Adrenal gland (tissue), 12 donors: ENCODE data around the gene SULT2B1. TPM values are rescaled to one million over a fixed set of nuclear protein-coding genes. Genes with fewer than 3 reads are reported as not detected.

Experiments
- DNase-seq, 7 donors: peaks; one replicate each; pipeline ENCODE4 v3.0.0-alpha.2; 2019 to 2020
- H3K27ac ChIP-seq, 5 donors: fragments of 200-600 bp; sonication (generic) in 4 of 5; 1 replicate in 3 of 5; 2 replicates in 2 of 5; pipeline versions ENCODE4 v1.5.1 to v1.8.0; 2016 to 2020; ENCODE audit warnings: mild to moderate bottlenecking in 1 of 5
- H3K27me3 ChIP-seq: fragments of 200-600 bp; 2 replicates; pipeline ENCODE4 v1.8.0; 2021
- H3K36me3 ChIP-seq, 2 donors: fragments of 200-600 bp; replicated peaks in 1 of 2; 1 replicate in 1 of 2; 2 replicates in 1 of 2; pipeline versions ENCODE4 v1.5.1 to v1.8.0; 2018 to 2022
- H3K4me1 ChIP-seq, 2 donors: fragments of 200-600 bp; replicated peaks in 1 of 2; 1 replicate in 1 of 2; 2 replicates in 1 of 2; pipeline versions ENCODE4 v1.5.1 to v1.8.0; 2018 to 2021
- H3K4me3 ChIP-seq, 4 donors: fragments of 200-600 bp; sonication (generic) in 3 of 4; one replicate each; pipeline ENCODE4 v1.5.1; 2016 to 2018
- H3K9me3 ChIP-seq, 3 donors: fragments of 200-600 bp; sonication (generic) in 1 of 3; replicated peaks in 1 of 3; 1 replicate in 2 of 3; 2 replicates in 1 of 3; pipeline versions ENCODE4 v1.5.1 to v1.8.0; 2016 to 2021
- CTCF ChIP-seq, 6 experiments: fragments of 450-650 bp in 4 of 6; fragments of 200-600 bp in 2 of 6; sonication (generic) in 1 of 6; IDR thresholded peaks; 1 replicate in 5 of 6; 2 replicates in 1 of 6; pipeline versions ENCODE4 v1.5.1 to v1.8.0; 2016 to 2021; ENCODE audit warnings: antibody characterized with exemption in 6 of 6, mild to moderate bottlenecking in 2 of 6, moderate library complexity in 1 of 6
- POLR2A ChIP-seq, 2 donors: fragments of 450-650 bp; IDR thresholded peaks; one replicate each; pipeline ENCODE4 v1.6.1; 2017; ENCODE audit warnings: antibody characterized with exemption in 2 of 2, mild to moderate bottlenecking in 2 of 2, moderate library complexity in 1 of 2
- WGBS, 4 donors: extraction: QIAGEN DNeasy Blood & Tissue Kit in 2 of 4; methylation state at CpG; one replicate each; pipeline versions ENCODE4 v1.1.5 to v1.1.7; 2013 to 2017; 5-methylcytosine and 5-hydroxymethylcytosine counted together
- intact Hi-C, 2 donors: fragments of 100-400 bp; cut with DNase I; formaldehyde crosslinking; loops; one replicate each; pipeline versions ENCODE4 v1.14.1 to v1.15.0; 2022 to 2023
- polyA plus RNA-seq, 3 donors: library from polyadenylated mRNA; stranded (reverse); fragments of 200-250 nt in 2 of 3; fragments of 350-450 nt in 1 of 3; fragmentation: Illumina TruSeq in 1 of 3; extraction: RNeasy Lipid Tissue Mini Kit (QIAGEN cat#74804) in 1 of 3; gene quantifications; one replicate each; pipeline ENCODE4 v1.2.3, GENCODE V29; 2013 to 2014
- total RNA-seq, 9 donors: library from RNA; depleted of rRNA in 4 of 9; stranded (reverse); fragments of >200 nt in 4 of 9; fragments of 120-200 nt in 1 of 9; fragmentation: NEBNext Ultra II Directional in 1 of 9; extraction: Animal tissue kit (Norgen Biotek cat#: 25700) in 1 of 9; gene quantifications; one replicate each; pipeline versions ENCODE4 v1.1.0 to v1.2.4, GENCODE V29; 2013 to 2023
- donor health status: healthy with polysubstance abuse.
- donor health status: Bipolar disorder and iron deficiency.
- donor health status: DM: yes; HTN: yes; CAD: no.
- donor health status: DM: no; HTN: no; CAD: no.
- donor health status: DM: no; HTN: no; CAD: no.
- donor health status: DM: yes; HTN: yes; CAD: no.

The SULT2B1 gene
- total and polyA plus RNA-seq, 12 donors: 0.22 to 1.4 (median 0.52) TPM; not detected in 3

- no peak overlapping the region for H3K27ac ChIP-seq
- TF ChIP-seq POLR2A (IDR thresholded peaks at IDR 0.05) (no peak), CTCF (IDR thresholded peaks at IDR 0.05) (no peak)
- H3K9me3 ChIP-seq: no peaks in the 10 kb centered on the region
- peaks cover 3 to 10% of the 10 kb centered on the region in 2 donors for H3K4me1 ChIP-seq
- no peak for DNase-seq
- intact Hi-C loops: no loop called here
- no peaks in the 10 kb centered on the region for H3K36me3 ChIP-seq
- H3K27me3 ChIP-seq: no peaks in the 10 kb centered on the region
- 66 to 70% (median 68%) methylated on average over 5 of the region's 5 CpGs for WGBS, 4 donors
- H3K4me3 ChIP-seq: no peak overlapping the region
Measured at GRCh38 chr19:48549380-48549779, 2.6 kb upstream of the SULT2B1 start.

- no peaks in the 10 kb centered on the region for H3K9me3 ChIP-seq
- TF ChIP-seq POLR2A (IDR thresholded peaks at IDR 0.05) (no peak), CTCF (IDR thresholded peaks at IDR 0.05) (no peak)
- no peak for DNase-seq
- H3K4me1 ChIP-seq: peaks cover 11 to 15% of the 10 kb centered on the region in 2 donors
- H3K4me3 ChIP-seq: no peak overlapping the region
- WGBS, 4 donors: 75 to 89% (median 79%) methylated on average over 8 to 19 of the region's 19 CpGs
- intact Hi-C loops: no loop called here
- H3K27ac ChIP-seq: no peak overlapping the region
- no peaks in the 10 kb centered on the region for H3K27me3 ChIP-seq
- no peaks in the 10 kb centered on the region for H3K36me3 ChIP-seq
Measured at GRCh38 chr19:48552406-48553322, 692 bp downstream of the SULT2B1 start.

- TF ChIP-seq CTCF (IDR thresholded peaks at IDR 0.05) (no peak), POLR2A (IDR thresholded peaks at IDR 0.05) (no peak)
- no peak overlapping the region for H3K4me3 ChIP-seq
- no peaks in the 10 kb centered on the region for H3K9me3 ChIP-seq
- intact Hi-C loops: no loop called here
- DNase-seq: peak; percentile 83 to 95 (median 91)
- 14 to 37% (median 27%) methylated on average over 12 to 18 of the region's 18 CpGs for WGBS, 4 donors
- H3K36me3 ChIP-seq: no peaks in the 10 kb centered on the region
- H3K4me1 ChIP-seq: peaks cover 11 to 15% of the 10 kb centered on the region in 2 donors
- peak overlapping the region in 2 of 5 donors; percentile 59 to 69 for H3K27ac ChIP-seq
- no peaks in the 10 kb centered on the region for H3K27me3 ChIP-seq
Measured at GRCh38 chr19:48553676-48554384, 1.9 kb downstream of the SULT2B1 start.

- H3K27ac ChIP-seq: peak overlapping the region in 2 of 5 donors; percentile 59 to 69
- no peaks in the 10 kb centered on the region for H3K36me3 ChIP-seq
- 61 to 67% (median 66%) methylated on average over 13 to 16 of the region's 16 CpGs for WGBS, 4 donors
- H3K9me3 ChIP-seq: no peaks in the 10 kb centered on the region
- intact Hi-C loops: no loop called here
- no peak for TF ChIP-seq POLR2A (IDR thresholded peaks at IDR 0.05)
- TF ChIP-seq CTCF (IDR thresholded peaks at IDR 0.05): no peak
- no peaks in the 10 kb centered on the region for H3K27me3 ChIP-seq
- DNase-seq: peak in 3 of 7 donors; percentile 40 to 44 (median 43)
- peaks cover 11 to 15% of the 10 kb centered on the region in 2 donors for H3K4me1 ChIP-seq
- H3K4me3 ChIP-seq: no peak overlapping the region
Measured at GRCh38 chr19:48554385-48555091, 2.6 kb downstream of the SULT2B1 start.
